ENCODE measurements around the gene MDC1. TPM values are rescaled to one million over a fixed set of nuclear protein-coding genes. Genes with fewer than 3 reads are reported as not detected.
"Not testable (repeated sequence)": the region's sequence is repeated elsewhere in the genome, so short reads cannot be mapped to it uniquely, and the experiment has no call there.

The MDC1 gene
- total RNA-seq, 4 donors from 2014 or later, result 9.8 to 16.7 (median 13.1) TPM

DNA sequence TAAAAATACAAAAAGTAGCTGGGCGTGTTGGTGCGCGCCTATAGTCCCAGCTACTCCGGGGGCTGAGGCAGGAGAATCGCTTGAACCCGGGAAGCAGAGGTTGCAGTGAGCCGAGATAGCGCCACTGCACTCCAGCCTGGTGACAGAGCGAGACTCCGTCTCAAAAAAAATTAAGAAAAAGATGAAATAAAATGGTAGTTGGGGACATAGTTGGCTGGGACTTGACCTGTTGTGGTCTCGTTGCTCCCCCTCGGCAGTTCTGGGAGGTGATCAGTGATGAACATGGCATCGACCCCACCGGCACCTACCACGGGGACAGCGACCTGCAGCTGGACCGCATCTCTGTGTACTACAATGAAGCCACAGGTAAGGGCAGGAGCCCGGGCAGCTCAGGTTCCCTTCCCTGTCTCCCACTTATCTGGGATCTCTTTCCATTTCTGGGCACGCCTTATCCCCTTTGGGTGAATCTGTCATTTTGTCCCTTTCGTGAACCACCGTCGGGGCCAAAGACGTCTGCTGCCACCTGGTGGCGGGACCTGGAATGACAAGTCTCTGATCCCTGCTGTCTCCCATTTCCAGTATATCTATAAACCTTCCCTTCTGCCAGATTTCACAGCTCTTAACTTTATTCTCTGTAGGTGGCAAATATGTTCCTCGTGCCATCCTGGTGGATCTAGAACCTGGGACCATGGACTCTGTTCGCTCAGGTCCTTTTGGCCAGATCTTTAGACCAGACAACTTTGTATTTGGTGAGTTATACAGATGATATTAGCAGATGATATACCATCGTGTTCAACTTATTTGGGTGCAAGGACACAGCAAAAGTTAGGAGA is 5.4 kb upstream of the MDC1 start:
- peaks cover 2 to 80% (median 26%) of the 10 kb centered on the region in 3 donors for H3K4me1 ChIP-seq

DNA sequence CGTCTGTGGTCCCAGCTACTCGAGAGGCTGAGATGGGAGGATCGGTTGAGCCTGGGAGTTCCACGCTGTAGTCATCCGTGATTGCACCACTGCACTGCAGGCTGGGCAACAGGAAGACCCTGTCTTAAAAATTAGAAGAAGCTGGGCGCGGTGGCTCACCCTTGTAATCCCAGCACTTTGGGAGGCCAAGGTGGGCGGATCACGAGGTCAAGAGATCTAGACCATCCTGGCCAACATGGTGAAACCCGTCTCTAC is 4.9 kb upstream of the MDC1 start:
- 4 to 7% methylated on average over 3 to 7 of the region's 10 CpGs for WGBS, 2 donors (ENCODE audit: low coverage in 1 of 2)
- peak overlapping the region; percentile 78 to 99 (median 96) for H3K27ac ChIP-seq
- not testable (repeated sequence) for H3K9me3 ChIP-seq, H3K27me3 ChIP-seq, ATAC-seq
- H3K36me3 ChIP-seq, result peaks cover 0 to 45% of the 10 kb centered on the region in 2 donors
- peaks cover 2 to 74% (median 26%) of the 10 kb centered on the region in 3 donors for H3K4me1 ChIP-seq
- H3K4me3 ChIP-seq, result peak overlapping the region; percentile 36 to 91

More for the DNA sequence above, 5.4 kb upstream of the MDC1 start:
- peaks cover 0 to 51% of the 10 kb centered on the region in 2 donors for H3K36me3 ChIP-seq
- ATAC-seq, result no peak
- WGBS, 2 donors (ENCODE audit: low coverage in 1 of 2), result 6 to 24% methylated on average over 3 to 23 of the region's 27 CpGs
- H3K27ac ChIP-seq, result peak overlapping the region; percentile 78 to 99 (median 96)
- peak overlapping the region; percentile 36 to 91 for H3K4me3 ChIP-seq
- no peaks in the 10 kb centered on the region for H3K9me3 ChIP-seq
- H3K27me3 ChIP-seq, result no peaks in the 10 kb centered on the region
- TF ChIP-seq POLR2AphosphoS5 (IDR thresholded peaks at IDR 0.05), result peak; percentile 65
- TF ChIP-seq POLR2A (IDR thresholded peaks at IDR 0.05), result no peak
- TF ChIP-seq, protein P1, sequence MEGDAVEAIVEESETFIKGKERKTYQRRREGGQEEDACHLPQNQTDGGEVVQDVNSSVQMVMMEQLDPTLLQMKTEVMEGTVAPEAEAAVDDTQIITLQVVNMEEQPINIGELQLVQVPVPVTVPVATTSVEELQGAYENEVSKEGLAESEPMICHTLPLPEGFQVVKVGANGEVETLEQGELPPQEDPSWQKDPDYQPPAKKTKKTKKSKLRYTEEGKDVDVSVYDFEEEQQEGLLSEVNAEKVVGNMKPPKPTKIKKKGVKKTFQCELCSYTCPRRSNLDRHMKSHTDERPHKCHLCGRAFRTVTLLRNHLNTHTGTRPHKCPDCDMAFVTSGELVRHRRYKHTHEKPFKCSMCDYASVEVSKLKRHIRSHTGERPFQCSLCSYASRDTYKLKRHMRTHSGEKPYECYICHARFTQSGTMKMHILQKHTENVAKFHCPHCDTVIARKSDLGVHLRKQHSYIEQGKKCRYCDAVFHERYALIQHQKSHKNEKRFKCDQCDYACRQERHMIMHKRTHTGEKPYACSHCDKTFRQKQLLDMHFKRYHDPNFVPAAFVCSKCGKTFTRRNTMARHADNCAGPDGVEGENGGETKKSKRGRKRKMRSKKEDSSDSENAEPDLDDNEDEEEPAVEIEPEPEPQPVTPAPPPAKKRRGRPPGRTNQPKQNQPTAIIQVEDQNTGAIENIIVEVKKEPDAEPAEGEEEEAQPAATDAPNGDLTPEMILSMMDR (IDR thresholded peaks at IDR 0.05), result peak; percentile 96 to 99 (median 98)
- TF ChIP-seq EP300 (IDR thresholded peaks at IDR 0.05), result no peak

GRCh38 chr6:30721198-30722024 is 4.3 kb upstream of the MDC1 start:
- Histone ChIP-seq H3K36me3 (peaks cover 0 to 40% of the 10 kb centered on the region in 2 donors), H3K4me3 (peak overlapping the region; percentile 91 to 94), H3K27me3 (no peaks in the 10 kb centered on the region), H3K9me3 (no peaks in the 10 kb centered on the region), H3K27ac (peak overlapping the region; percentile 94 to 99 (median 98)), H3K4me1 (peaks cover 2 to 76% (median 28%) of the 10 kb centered on the region in 3 donors)
- WGBS, 2 donors (ENCODE audit: low coverage in 1 of 2), result 1% methylated on average over 9 to 45 of the region's 71 CpGs
- peak; percentile 58 for TF ChIP-seq POLR2AphosphoS5 (IDR thresholded peaks at IDR 0.05)
- no peak for TF ChIP-seq EP300 (IDR thresholded peaks at IDR 0.05)
- TF ChIP-seq, protein P1 (IDR thresholded peaks at IDR 0.05), result peak in 3 of 4 experiments; percentile 56 to 67 (median 62)
- TF ChIP-seq POLR2A (IDR thresholded peaks at IDR 0.05), result peak; percentile 34 to 52
- ATAC-seq, result peak; percentile 55

GRCh38 chr6:30720738-30721197 is 3.7 kb upstream of the MDC1 start:
- H3K27me3 ChIP-seq, result no peaks in the 10 kb centered on the region
- peak; percentile 77 for TF ChIP-seq POLR2AphosphoS5 (IDR thresholded peaks at IDR 0.05)
- TF ChIP-seq EP300 (IDR thresholded peaks at IDR 0.05), result no peak
- TF ChIP-seq, protein P1 (IDR thresholded peaks at IDR 0.05), result no peak
- no peak for TF ChIP-seq POLR2A (IDR thresholded peaks at IDR 0.05)
- H3K4me3 ChIP-seq, result peak overlapping the region; percentile 91 to 94
- peak overlapping the region; percentile 94 to 99 (median 98) for H3K27ac ChIP-seq
- peaks cover 0 to 33% of the 10 kb centered on the region in 2 donors for H3K36me3 ChIP-seq
- ATAC-seq, result peak; percentile 3
- H3K4me1 ChIP-seq, result peaks cover 2 to 75% (median 33%) of the 10 kb centered on the region in 3 donors
- 0 to 2% methylated on average over 14 to 18 of the region's 29 CpGs for WGBS, 2 donors (ENCODE audit: low coverage in 1 of 2)
- H3K9me3 ChIP-seq, result no peaks in the 10 kb centered on the region

Data from gastroesophageal sphincter (tissue), 4 donors.